Medulla oblongata (tissue), 1 donor: Measurements from ENCODE around the gene CST4.
"Not testable (repeated sequence)": the region's sequence is repeated elsewhere in the genome, so short reads cannot be mapped to it uniquely, and the experiment has no call there.

Source experiments
- DNase-seq: peaks from one replicate; pipeline ENCODE4 v3.0.0-alpha.2; 2015; ENCODE audit errors: extremely low spot score

CST4 gene

DNA sequence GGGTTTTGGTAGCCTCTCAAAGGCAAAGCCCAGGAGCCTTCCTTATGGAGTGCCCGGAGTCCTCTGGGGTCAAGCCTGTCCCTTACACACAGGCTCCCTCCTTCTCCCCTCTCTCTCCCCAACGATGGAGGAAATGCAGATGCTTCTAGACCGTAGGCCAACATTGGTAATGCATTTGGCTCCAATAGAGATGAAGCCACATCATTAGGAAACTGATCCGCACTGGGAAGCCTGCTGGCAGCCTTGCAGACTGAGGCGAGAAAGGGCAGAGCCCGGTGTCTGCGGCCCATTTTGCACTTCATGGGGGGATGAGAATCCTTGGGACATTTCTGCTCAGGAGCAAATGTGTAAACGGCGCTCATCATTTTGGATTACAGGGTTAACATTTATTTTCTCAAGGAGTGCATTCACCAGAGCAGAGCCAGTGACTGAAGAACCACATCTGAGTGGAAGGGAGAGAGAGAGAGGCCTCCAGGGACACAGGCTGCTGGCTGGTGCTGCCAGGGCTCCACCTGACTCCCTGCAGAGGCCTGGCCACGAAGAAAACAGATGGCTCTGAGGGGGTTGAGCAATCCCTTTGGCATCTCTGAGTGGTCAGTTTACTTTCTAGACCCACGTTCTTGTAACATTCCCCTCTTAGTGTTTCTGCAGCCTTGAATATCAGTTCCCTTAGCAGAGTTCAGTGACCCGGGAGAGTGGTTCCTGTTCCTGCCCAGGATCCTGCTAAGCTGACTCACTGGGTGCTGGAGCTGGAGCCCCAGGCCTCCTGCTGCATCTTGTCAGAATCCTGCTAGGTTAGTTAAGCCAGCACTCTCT is 46.7 kb downstream of the CST4 start:
- peak; percentile 54 for DNase-seq

DNA sequence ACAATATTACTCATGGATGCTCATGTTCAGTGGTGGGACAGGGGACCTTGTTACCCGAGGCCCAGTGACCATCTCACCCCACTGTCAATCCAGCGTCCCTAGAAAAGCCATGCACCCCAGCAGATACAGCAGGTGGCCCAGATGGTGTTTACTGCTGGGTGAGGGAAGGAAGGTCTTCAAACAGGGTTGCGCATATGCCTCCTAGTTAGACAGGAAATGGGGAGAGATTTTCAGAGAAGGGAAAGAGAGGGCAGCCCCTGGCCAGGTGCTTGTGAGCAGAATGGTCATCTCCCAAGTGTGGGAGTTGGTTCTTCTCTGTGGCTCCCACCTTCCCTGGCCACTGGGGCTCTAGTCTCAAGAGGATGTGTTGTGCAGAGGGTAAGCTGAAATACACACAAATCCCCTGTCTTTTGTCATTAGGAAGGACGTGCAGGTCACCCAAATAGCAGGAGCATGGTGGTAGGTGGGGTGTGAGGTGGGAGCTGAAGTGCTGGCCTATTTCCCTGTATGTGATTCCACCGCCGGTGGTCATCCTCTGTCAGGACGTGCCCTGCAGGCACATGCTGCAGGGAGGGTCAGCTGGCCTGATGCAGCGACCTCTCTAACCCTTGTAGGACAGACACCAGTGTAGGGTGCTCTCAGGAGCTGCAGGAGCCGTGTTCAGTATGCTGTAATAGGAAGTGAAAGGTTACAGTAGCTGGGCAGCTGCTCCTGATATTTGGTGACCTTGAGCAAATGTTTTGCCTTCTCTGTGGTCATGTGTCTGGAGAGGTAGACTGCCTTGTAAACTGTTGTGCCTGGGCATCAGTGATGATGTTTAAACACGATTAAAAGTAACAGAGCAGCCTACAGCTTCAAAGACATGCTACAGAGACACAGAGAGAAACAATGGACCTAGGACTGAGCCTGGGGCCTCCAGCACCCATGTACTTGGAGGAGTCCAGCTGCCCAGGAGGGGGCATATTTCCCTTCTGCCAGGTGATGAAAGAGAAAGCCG is 47.9 kb downstream of the CST4 start:
- no peak for DNase-seq

DNA sequence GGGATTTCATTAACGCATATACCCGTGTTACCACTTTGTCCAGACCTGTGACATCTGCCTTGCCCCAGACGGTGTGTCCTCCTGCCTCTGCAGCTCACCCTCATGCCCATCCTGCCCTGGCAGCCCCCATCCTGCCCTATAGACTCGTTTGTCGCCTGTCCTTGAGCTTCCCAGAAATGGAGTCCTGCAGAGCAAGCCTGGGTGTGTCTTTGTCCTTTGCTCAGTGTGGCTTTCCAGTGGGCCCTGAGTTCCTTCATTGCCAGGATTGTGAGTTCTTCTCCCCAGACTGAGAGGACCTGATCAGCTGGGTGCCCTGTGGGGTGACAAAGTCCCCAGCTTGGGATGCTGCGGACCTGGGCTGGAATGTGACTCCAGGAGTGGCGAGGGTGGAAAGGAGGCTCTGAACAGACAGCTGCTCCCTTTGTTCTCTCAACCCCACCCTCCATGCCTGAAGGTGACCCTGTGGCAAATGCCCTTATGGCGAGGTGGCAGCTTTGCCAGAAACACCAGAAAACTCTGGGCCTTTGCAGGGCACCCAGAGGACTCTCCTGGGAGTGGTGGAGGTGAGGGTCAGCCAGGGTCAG is 48.7 kb downstream of the CST4 start:
- no peak for DNase-seq

DNA sequence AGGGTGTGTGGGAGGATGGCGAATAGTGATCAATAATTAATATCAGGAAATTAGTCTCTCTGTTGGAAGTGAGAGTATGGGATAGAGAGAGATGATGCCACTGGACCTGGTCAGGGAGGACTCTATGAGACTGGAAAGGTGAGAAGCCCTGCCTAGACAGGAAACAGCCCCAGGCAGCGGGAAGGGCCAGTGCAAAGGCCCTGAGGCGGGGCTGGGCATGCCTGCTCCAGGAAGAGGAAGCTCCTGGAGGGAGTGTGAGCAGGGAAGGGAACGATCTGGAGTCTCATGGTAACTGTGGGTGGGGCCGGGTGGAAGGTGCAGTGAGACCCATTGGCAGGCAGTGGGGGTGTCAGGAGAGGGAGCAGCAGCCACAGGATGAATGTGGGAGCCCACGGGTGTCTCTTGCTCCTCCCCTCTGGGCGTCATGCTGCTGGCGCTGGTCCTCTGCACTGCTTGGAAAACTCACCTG is 49.3 kb downstream of the CST4 start:
- DNase-seq, result no peak

DNA sequence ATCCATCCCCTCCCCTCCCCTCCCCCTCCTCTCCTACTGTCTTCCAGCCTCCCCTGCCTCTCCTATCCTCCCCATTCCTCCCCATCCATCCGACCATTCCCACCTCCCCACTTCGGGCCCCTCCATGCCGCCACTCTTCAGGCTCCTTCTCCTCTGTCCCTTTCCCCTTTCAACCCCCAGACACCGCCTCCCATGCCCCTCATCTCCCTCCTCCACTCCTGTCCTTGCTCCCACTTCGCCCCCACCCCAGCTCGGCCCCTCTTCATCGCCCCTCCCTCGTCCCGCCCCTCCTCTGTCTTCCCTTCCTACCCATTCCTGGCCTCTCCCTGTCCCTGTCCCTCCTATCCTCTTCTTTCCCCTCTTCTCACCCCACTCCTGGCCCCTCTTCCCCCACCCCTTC is 50.5 kb downstream of the CST4 start:
- DNase-seq, result no peak

DNA sequence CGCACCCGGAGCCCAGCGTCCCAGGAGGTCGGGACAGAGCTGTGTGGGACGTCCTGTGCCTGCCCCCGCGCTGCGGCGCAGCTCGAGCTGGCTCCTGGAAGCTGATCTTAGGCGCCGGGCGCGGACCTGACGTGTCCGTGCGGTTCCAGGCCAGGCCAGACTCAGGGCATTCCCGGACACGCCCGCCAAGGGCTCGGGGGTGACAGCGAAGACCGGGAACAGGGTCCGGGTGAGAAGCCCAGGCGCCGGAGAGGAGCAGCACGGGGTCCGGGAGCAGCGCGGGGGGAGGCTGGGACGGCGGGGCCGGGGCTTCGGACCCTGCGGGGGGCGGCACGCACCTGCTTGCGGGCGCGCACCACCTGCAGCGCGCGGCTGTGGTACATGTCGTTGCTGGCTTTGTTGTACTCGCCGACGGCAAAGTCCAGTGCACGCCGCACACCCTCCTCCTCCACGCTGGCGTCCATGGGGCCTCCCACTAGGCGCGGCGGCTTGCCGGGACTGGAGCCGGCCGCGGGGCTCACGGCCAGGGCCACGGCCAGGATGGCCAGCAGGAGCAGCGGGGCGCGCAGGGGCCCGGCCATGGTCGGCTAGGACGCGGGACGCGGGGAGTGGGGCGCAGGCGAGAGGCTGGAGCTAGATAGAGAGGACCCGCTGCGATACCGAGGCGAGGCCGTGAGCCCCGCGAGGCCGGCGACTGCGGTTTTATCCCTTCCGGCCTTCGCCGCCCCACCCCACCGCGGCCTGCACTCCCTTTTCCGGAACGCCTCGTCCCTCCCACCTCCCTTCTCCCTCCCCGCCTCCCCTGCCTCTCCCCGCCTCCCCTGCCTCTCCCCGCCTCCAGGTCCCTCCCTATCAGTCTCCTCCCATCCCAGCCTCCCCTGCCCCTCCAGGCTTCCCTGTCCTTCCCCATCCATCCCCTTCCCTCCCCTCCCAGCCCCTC is 51.3 kb downstream of the CST4 start, which contains the start of gene CST3:
Gene CST3, minus strand, starts transcription at position 674 of the 940 bp plus-strand sequence. Its CDS starts 93 bp downstream, at position 581.
- DNase-seq, result peak; percentile 81

DNA sequence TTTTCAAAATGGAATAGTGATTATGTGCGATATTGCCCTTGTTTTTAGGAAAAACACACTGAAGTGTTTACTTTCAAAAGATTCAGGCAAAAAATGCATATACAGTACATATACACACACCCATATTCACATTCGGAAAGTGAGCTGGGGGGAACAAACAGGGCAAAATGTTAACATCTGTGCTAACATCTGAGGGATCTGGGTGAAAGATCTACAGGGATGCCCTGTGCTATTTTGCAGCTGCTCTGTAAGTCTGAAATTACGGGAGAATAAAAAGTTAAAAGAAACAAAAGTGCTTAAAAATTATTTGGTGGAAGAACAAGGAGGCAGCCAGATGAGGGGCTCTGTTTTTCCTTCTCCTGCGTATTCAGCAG is 51.9 kb downstream of the CST4 start:
- DNase-seq, result no peak

DNA sequence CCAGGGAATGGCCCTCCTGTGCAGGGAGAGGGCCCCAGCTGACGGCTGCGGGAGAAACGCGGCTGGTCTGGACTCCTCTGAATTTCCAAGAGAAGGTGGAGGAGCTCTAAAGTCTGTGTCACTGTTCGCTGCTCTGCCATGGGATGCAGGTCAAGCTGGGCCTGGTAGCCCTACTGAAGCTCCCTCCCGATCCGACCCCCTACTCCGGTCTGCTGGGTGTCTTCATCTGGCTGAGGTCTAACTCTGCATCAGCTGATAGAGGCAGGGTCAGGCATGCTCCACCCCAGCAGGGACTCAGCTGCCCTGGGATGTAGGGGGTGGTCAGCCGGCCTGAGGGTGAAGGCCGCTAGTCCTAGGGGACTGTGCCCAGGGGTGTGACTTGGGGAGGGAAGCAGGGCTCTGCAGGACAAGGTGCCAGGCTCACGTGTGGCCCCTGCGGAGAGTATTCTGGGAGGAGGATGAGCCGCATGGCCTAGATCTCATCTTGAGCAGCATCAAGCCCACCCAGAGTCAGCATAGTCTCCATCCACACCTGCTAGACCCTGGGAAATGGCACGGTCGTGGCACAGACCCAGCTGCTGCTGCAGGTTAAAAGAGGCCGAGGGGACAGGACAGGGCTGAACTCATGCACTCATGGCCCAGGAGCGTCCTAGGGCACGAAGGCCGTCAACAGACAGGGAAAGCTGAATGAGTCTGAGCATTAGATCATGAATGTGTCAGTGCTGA is 52.5 kb downstream of the CST4 start:
- no peak for DNase-seq

DNA sequence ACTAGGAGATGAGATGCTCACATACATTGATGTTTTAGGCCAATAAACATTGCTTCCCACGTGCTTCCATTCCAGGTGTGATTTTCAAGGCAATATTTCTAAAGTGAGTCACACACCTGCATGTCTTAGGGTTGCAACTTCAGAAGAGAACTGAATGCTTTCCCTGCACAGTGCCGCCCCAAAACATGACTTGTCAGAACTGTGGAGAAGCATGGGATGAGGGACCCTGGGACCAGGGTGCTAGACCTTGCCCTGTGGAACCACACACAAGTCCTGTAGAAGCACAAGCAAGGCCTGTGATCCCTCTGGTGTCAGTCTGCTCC is 53.1 kb downstream of the CST4 start:
- DNase-seq, result not testable (repeated sequence)
